ENCODE measurements around the gene SH3BP5.
"Not testable (repeated sequence)": the region's sequence is repeated elsewhere in the genome, so short reads cannot be mapped to it uniquely, and the experiment has no call there.

The SH3BP5 gene

GRCh38 chr3:15367059-15367458, 34.7 kb upstream of the SH3BP5 start:
- H3K4me3 ChIP-seq (ENCODE audit: low read depth, low read length), result no peak overlapping the region
- TF ChIP-seq CTCF (IDR thresholded peaks at IDR 0.05; ENCODE audit: borderline replicate concordance, insufficient read depth, low read depth, low read length), result no peak

- not testable (repeated sequence) for H3K4me3 ChIP-seq (ENCODE audit: low read depth, low read length)
Observed at GRCh38 chr3:15364078-15364477, 31.7 kb upstream of the SH3BP5 start.

- TF ChIP-seq CTCF (IDR thresholded peaks at IDR 0.05; ENCODE audit: borderline replicate concordance, insufficient read depth, low read depth, low read length), result no peak
- H3K4me3 ChIP-seq (ENCODE audit: low read depth, low read length), result peak overlapping the region; percentile 31
Observed at GRCh38 chr3:15361494-15362214, 29.3 kb upstream of the SH3BP5 start.

- TF ChIP-seq CTCF (IDR thresholded peaks at IDR 0.05; ENCODE audit: borderline replicate concordance, insufficient read depth, low read depth, low read length), result no peak
Observed at GRCh38 chr3:15360788-15361493, 28.6 kb upstream of the SH3BP5 start.

GRCh38 chr3:15359677-15360397, 27.5 kb upstream of the SH3BP5 start:
- no peak for TF ChIP-seq CTCF (IDR thresholded peaks at IDR 0.05; ENCODE audit: borderline replicate concordance, insufficient read depth, low read depth, low read length)
- H3K4me3 ChIP-seq (ENCODE audit: low read depth, low read length), result no peak overlapping the region

More at GRCh38 chr3:15360788-15361493, 28.6 kb upstream of the SH3BP5 start:
- H3K4me3 ChIP-seq (ENCODE audit: low read depth, low read length), result no peak overlapping the region

GRCh38 chr3:15356651-15357061, 24.3 kb upstream of the SH3BP5 start:
- not testable (repeated sequence) for H3K4me3 ChIP-seq (ENCODE audit: low read depth, low read length)

GRCh38 chr3:15356176-15356575, 23.8 kb upstream of the SH3BP5 start:
- no peak for TF ChIP-seq CTCF (IDR thresholded peaks at IDR 0.05; ENCODE audit: borderline replicate concordance, insufficient read depth, low read depth, low read length)
- H3K4me3 ChIP-seq (ENCODE audit: low read depth, low read length), result no peak overlapping the region

- TF ChIP-seq CTCF (IDR thresholded peaks at IDR 0.05; ENCODE audit: borderline replicate concordance, insufficient read depth, low read depth, low read length), result no peak
Observed at GRCh38 chr3:15355086-15355485, 22.7 kb upstream of the SH3BP5 start.

More at GRCh38 chr3:15355086-15355485, 22.7 kb upstream of the SH3BP5 start:
- no peak overlapping the region for H3K4me3 ChIP-seq (ENCODE audit: low read depth, low read length)

Measured in GM12875 (cell line).